H1 (cell line): ENCODE results near the gene CYP51A1. TPM values are rescaled to one million over a fixed set of nuclear protein-coding genes. Genes with fewer than 3 reads are reported as not detected.
A peak's percentile ranks its signal among the peaks of the same experiment; 100 is the strongest.

Experiments
- CTCF ChIA-PET: fragments of 300-600 bp; sonication (Branson Sonifier 250); formaldehyde crosslinking; loops from one replicate; lab custom pipeline; 2021; ENCODE audit not compliant: partially characterized antibody; lab: Charles Lee
- POLR2A ChIA-PET: fragments of 300-600 bp; sonication (Branson Sonifier 250); formaldehyde crosslinking; loops from one replicate; lab custom pipeline; 2021; ENCODE audit warnings: inconsistent platforms; ENCODE audit not compliant: partially characterized antibody; lab: Charles Lee
- DNase-seq, 2 experiments: peaks; one replicate each; pipeline versions ENCODE4 v3.0.0 to v3.0.0-alpha.2; 2010 to 2022; ENCODE audit warnings: low spot score in 2 of 2, low read depth in 1 of 2, mixed read lengths in 1 of 2
- FAIRE-seq: peaks from 2 replicates; lab custom pipeline; 2011; peaks lifted over from hg19 to GRCh38; lab: Jason Lieb, UNC
- H2AFZ ChIP-seq: 2 replicates; pipeline ENCODE4 v1.8.1; 2012; ENCODE audit warnings: low read length, inconsistent platforms
- H2AK5ac ChIP-seq: 2 replicates; pipeline ENCODE4 v1.6.1; 2013; ENCODE audit warnings: low read depth, low read length
- H2BK120ac ChIP-seq: replicated peaks from 2 replicates; pipeline ENCODE3; 2013; ENCODE audit warnings: low read depth, low read length, inconsistent platforms
- H2BK12ac ChIP-seq: 2 replicates; pipeline ENCODE4 v1.6.1; 2013; ENCODE audit warnings: low read depth, low read length
- H2BK15ac ChIP-seq: 2 replicates; pipeline ENCODE4 v1.6.1; 2013; ENCODE audit warnings: low read length
- H2BK20ac ChIP-seq: 2 replicates; pipeline ENCODE4 v1.6.1; 2013; ENCODE audit warnings: low read length
- H2BK5ac ChIP-seq: 2 replicates; pipeline ENCODE4 v1.6.1; 2013; ENCODE audit warnings: low read depth, low read length
- H3K14ac ChIP-seq: 2 replicates; pipeline ENCODE4 v1.6.1; 2013; ENCODE audit warnings: inconsistent platforms; ENCODE audit not compliant: insufficient read length
- H3K18ac ChIP-seq: 2 replicates; pipeline ENCODE4 v1.6.1; 2013; ENCODE audit warnings: low read length; ENCODE audit errors: extremely low read depth
- H3K23ac ChIP-seq: 2 replicates; pipeline ENCODE4 v1.6.1; 2013; ENCODE audit warnings: inconsistent platforms; ENCODE audit not compliant: insufficient read length
- H3K23me2 ChIP-seq: 2 replicates; pipeline ENCODE4 v1.6.1; 2013; ENCODE audit warnings: low read depth, low read length
- H3K27ac ChIP-seq: 2 replicates; pipeline ENCODE4 v1.6.1; 2011; ENCODE audit warnings: low read depth, low read length, inconsistent platforms
- H3K27me3 ChIP-seq, 4 experiments: replicated peaks in 1 of 4; 1 replicate in 1 of 4; 2 replicates in 3 of 4; pipeline versions ENCODE4 v1.6.1 to v1.8.1; 2011 to 2013; ENCODE audit warnings: low read length in 3 of 4, mild to moderate bottlenecking in 3 of 4, inconsistent platforms in 2 of 4, mixed read lengths in 2 of 4, moderate library complexity in 1 of 4; ENCODE audit not compliant: control insufficient read depth in 3 of 4, insufficient read depth in 3 of 4; ENCODE audit errors: extremely low read depth in 1 of 4
- H3K36me3 ChIP-seq, 4 experiments: 2 replicates each; pipeline versions ENCODE4 v1.6.1 to v1.8.1; 2011 to 2013; ENCODE audit warnings: mild to moderate bottlenecking in 4 of 4, low read length in 3 of 4, moderate library complexity in 2 of 4, control low read depth in 1 of 4, inconsistent platforms in 1 of 4; ENCODE audit not compliant: insufficient read depth in 4 of 4, control insufficient read depth in 2 of 4
- H3K4ac ChIP-seq: replicated peaks from 2 replicates; pipeline ENCODE3; 2013; ENCODE audit warnings: low read length, low read depth, mixed read lengths, inconsistent platforms; ENCODE audit not compliant: insufficient read length
- H3K4me1 ChIP-seq, 4 experiments: replicated peaks in 1 of 4; 1 replicate in 1 of 4; 2 replicates in 3 of 4; pipeline versions ENCODE4 v1.6.1 to v1.8.1; 2011 to 2013; ENCODE audit warnings: low read length in 3 of 4, inconsistent platforms in 2 of 4, mixed read lengths in 1 of 4; ENCODE audit not compliant: insufficient read depth in 4 of 4, control insufficient read depth in 3 of 4
- H3K4me2 ChIP-seq, 2 experiments: 2 replicates each; pipeline versions ENCODE4 v1.6.1 to v1.8.1; 2011 to 2013; ENCODE audit warnings: low read depth in 2 of 2, low read length in 2 of 2, control low read depth in 1 of 2, inconsistent platforms in 1 of 2, mild to moderate bottlenecking in 1 of 2; ENCODE audit not compliant: insufficient read depth in 1 of 2
- H3K4me3 ChIP-seq, 4 experiments: fragments of 200-600, 300-600 bp in 1 of 4; sonication (generic), shearing (Covaris generic), sonication (Bioruptor Twin) in 1 of 4; 2 replicates each; pipeline versions ENCODE4 v1.5.1 to v1.8.1; 2011 to 2016; ENCODE audit warnings: low read length in 4 of 4, low read depth in 3 of 4, control low read depth in 2 of 4, inconsistent platforms in 2 of 4, mild to moderate bottlenecking in 2 of 4, mixed read lengths in 1 of 4, moderate library complexity in 1 of 4; ENCODE audit not compliant: insufficient read depth in 2 of 4; ENCODE audit errors: extremely low read depth in 1 of 4
- H3K56ac ChIP-seq: replicated peaks from 2 replicates; pipeline ENCODE3; 2013; ENCODE audit warnings: low read depth, mild to moderate bottlenecking, mixed read lengths, low read length, inconsistent platforms; ENCODE audit not compliant: insufficient read length
- H3K79me1 ChIP-seq: 2 replicates; pipeline ENCODE4 v1.6.1; 2013; ENCODE audit warnings: low read depth, low read length, control low read depth
- H3K79me2 ChIP-seq, 2 experiments: 2 replicates each; pipeline versions ENCODE4 v1.6.1 to v1.8.1; 2012 to 2013; ENCODE audit warnings: low read length in 2 of 2, mild to moderate bottlenecking in 2 of 2, inconsistent platforms in 1 of 2; ENCODE audit not compliant: insufficient read depth in 2 of 2, control insufficient read depth in 1 of 2
- H3K9ac ChIP-seq, 4 experiments: replicated peaks in 1 of 4; 1 replicate in 1 of 4; 2 replicates in 3 of 4; pipeline versions ENCODE4 v1.6.1 to v1.8.1; 2011 to 2013; ENCODE audit warnings: low read depth in 3 of 4, low read length in 3 of 4, control low read depth in 2 of 4, mild to moderate bottlenecking in 2 of 4, moderate library complexity in 2 of 4, inconsistent platforms in 1 of 4; ENCODE audit errors: extremely low read depth in 1 of 4
- H3K9me3 ChIP-seq, 2 experiments: 2 replicates each; pipeline versions ENCODE4 v1.6.1 to v1.8.1; 2012 to 2013; ENCODE audit warnings: mild to moderate bottlenecking in 2 of 2, moderate library complexity in 2 of 2, control low read depth in 1 of 2, inconsistent platforms in 1 of 2, low read depth in 1 of 2, low read length in 1 of 2, mixed read lengths in 1 of 2; ENCODE audit not compliant: insufficient read depth in 2 of 2
- H4K20me1 ChIP-seq, 2 experiments: replicated peaks in 1 of 2; 2 replicates each; pipeline versions ENCODE3 to v1.8.1; 2011 to 2013; ENCODE audit warnings: inconsistent platforms in 2 of 2, low read length in 2 of 2, mild to moderate bottlenecking in 1 of 2; ENCODE audit not compliant: insufficient read depth in 2 of 2, control insufficient read depth in 1 of 2
- H4K5ac ChIP-seq: 2 replicates; pipeline ENCODE4 v1.6.1; 2013; ENCODE audit warnings: low read length, low read depth, mixed read lengths, inconsistent platforms; ENCODE audit not compliant: insufficient read length
- H4K8ac ChIP-seq: 2 replicates; pipeline ENCODE4 v1.8.0; 2013; ENCODE audit warnings: mild to moderate bottlenecking, moderate library complexity, low read length, inconsistent platforms; ENCODE audit not compliant: insufficient read depth; ENCODE audit errors: extremely low read depth
- H4K91ac ChIP-seq: replicated peaks from 2 replicates; pipeline ENCODE3; 2013; ENCODE audit warnings: low read length, mixed read lengths, inconsistent platforms; ENCODE audit not compliant: insufficient read length
- CBX8 ChIP-seq: fragments of 300-800, 300-1000 bp; sonication (generic); IDR thresholded peaks from 2 replicates; pipeline ENCODE4 v1.7.1; 2016; ENCODE audit warnings: low read depth, low read length, borderline replicate concordance
- CEBPB ChIP-seq: IDR thresholded peaks from 2 replicates; pipeline ENCODE4 v1.6.1; 2012; ENCODE audit warnings: low read depth, low read length
- FOSL1 ChIP-seq: IDR thresholded peaks from 2 replicates; pipeline ENCODE4 v1.6.1; 2011; ENCODE audit warnings: mild to moderate bottlenecking, low read depth, low read length, moderate library complexity; ENCODE audit not compliant: insufficient read depth
- KDM5A ChIP-seq: fragments of 200-600 bp; IDR thresholded peaks from 2 replicates; pipeline ENCODE4 v1.7.1; 2012; ENCODE audit warnings: mild to moderate bottlenecking, low read length, inconsistent platforms, mixed read lengths
- MAFK ChIP-seq: IDR thresholded peaks from 2 replicates; pipeline ENCODE4 v1.6.1; 2012; ENCODE audit warnings: low read depth, mild to moderate bottlenecking, improper control_type of control experiment, low read length
- PHF8 ChIP-seq: fragments of 200-600 bp; sonication (generic); conservative IDR thresholded peaks from 2 replicates; pipeline ENCODE4 v1.7.1; 2012; ENCODE audit warnings: low read depth, mild to moderate bottlenecking, inconsistent platforms, low read length, moderate library complexity
- POU5F1 ChIP-seq: IDR thresholded peaks from 2 replicates; pipeline ENCODE4 v1.6.1; 2011; ENCODE audit warnings: low read depth, mild to moderate bottlenecking, low read length, moderate library complexity
- RXRA ChIP-seq: IDR thresholded peaks from 2 replicates; pipeline ENCODE4 v1.6.1; 2011; ENCODE audit warnings: low read depth, mild to moderate bottlenecking, low read length, moderate library complexity; ENCODE audit not compliant: insufficient read depth
- SAP30 ChIP-seq: fragments of 300-600 bp; sonication (generic); IDR thresholded peaks from 2 replicates; pipeline ENCODE4 v1.7.1; 2012; ENCODE audit warnings: low read length, moderate library complexity, mild to moderate bottlenecking, inconsistent platforms; ENCODE audit not compliant: insufficient read depth, insufficient replicate concordance
- TBP ChIP-seq: IDR thresholded peaks from 2 replicates; pipeline ENCODE4 v1.6.1; 2011; ENCODE audit warnings: low read depth, low read length, improper control_type of control experiment
- ZNF274 ChIP-seq: IDR thresholded peaks from 2 replicates; pipeline ENCODE4 v1.7.0; 2012; ENCODE audit warnings: low read length, borderline replicate concordance; ENCODE audit errors: extremely low read depth
- WGBS, 2 experiments: shearing (Covaris generic) in 1 of 2; methylation state at CpG; one replicate each; pipeline versions ENCODE4 v1.1.6 to v1.1.7; 2013 to 2015; ENCODE audit warnings: low lambda C conversion rate in 2 of 2, mixed read lengths in 2 of 2, inconsistent platforms in 1 of 2, low coverage in 1 of 2, missing lambda C conversion rate in 1 of 2; ENCODE audit not compliant: insufficient replicate concordance in 2 of 2, insufficient coverage in 1 of 2, insufficient read length in 1 of 2; ENCODE audit errors: extremely low coverage in 1 of 2, missing lambda C conversion rate in 1 of 2; 5-methylcytosine and 5-hydroxymethylcytosine counted together
- polyA plus RNA-seq, 7 experiments: library from polyadenylated mRNA; depleted of rRNA in 3 of 7; stranded (reverse) in 5 of 7; unstranded in 2 of 7; fragments of >200 nt in 5 of 7; fragments of 200-250 nt in 2 of 7; gene quantifications; 1 replicate in 5 of 7; 2 replicates in 1 of 7; 4 replicates in 1 of 7; pipeline versions ENCODE4 v1.2.1 to v1.2.3, GENCODE V29; 2011 to 2013; ENCODE audit warnings: missing spikeins in 2 of 7, mixed read lengths in 2 of 7
- total RNA-seq: library from RNA; stranded (reverse); fragmentation: NEBNext Ultra II Directional; extraction: Animal tissue kit (Norgen Biotek cat#: 25700); gene quantifications from 2 replicates; pipeline ENCODE4 v1.2.1, GENCODE V29; 2021

CYP51A1 gene
- total and polyA plus RNA-seq, 2 of the 8 experiments (the other 6 are each of a cell fraction or from before 2014, with no cell fraction given) = 9.8 to 111 TPM

GRCh38 chr7:92131764-92132330, 2.4 kb downstream of the CYP51A1 start:
- ChIA-PET POLR2A (interaction anchor here (2.0 kb wide), 1 partner anchor 315 kb away, joined by 6 read pairs; the partner anchor contains the start of gene GATAD1), CTCF (interaction anchor here (0.9 to 1.3 kb wide), 3 partner anchors 10 to 315 kb away, joined by 3 to 4 read pairs (median 4); partner anchors contain the start of gene GATAD1)
- Histone ChIP-seq H2BK20ac (no peak overlapping the region), H3K79me2 (peaks cover 6 to 47% of the 10 kb centered on the region in 2 experiments; a peak in 3 of 4 replicates), H3K36me3 (peaks cover 0 to 43% (median 21%) of the 10 kb centered on the region in 4 experiments; a peak in 7 of 8 replicates), H4K5ac (no peak overlapping the region), H2BK15ac (no peak overlapping the region), H3K23me2 (no peaks in the 10 kb centered on the region; the same call in 1 of the 2 replicates), H3K4me3 (peak overlapping the region in 1 of 4 experiments; percentile 97; a peak in 1 of 8 replicates), H3K27ac (no peak overlapping the region), H3K56ac (no peak overlapping the region), H3K14ac (no peak overlapping the region), H3K4ac (no peak overlapping the region), H3K9ac (no peak overlapping the region), H2BK120ac (no peak overlapping the region), H4K8ac (no peak overlapping the region), H3K18ac (no peak overlapping the region), H2BK12ac (no peak overlapping the region), H4K91ac (no peak overlapping the region), H2AFZ (no peak overlapping the region), H4K20me1 (peaks cover 0 to 7% of the 10 kb centered on the region in 2 experiments), H2AK5ac (no peak overlapping the region), H3K9me3 (no peaks in the 10 kb centered on the region), H2BK5ac (no peak overlapping the region), H3K23ac (no peak overlapping the region), H3K4me1 (peaks cover 0 to 6% (median 0%) of the 10 kb centered on the region in 4 experiments; a peak in 4 of 7 replicates), H3K79me1 (no peaks in the 10 kb centered on the region; the same call in 1 of the 2 replicates), H3K4me2 (peak overlapping the region; percentile 40 to 75; a peak in 2 of 4 replicates), H3K27me3 (no peaks in the 10 kb centered on the region)
- no peak for FAIRE-seq
- DNase-seq = no peak
- 82% methylated on average over 4 of the region's 4 CpGs; no CpG with 5 or more reads in 1 of the 2 experiments for WGBS, 2 experiments
- TF ChIP-seq FOSL1 (no peak), ZNF274 (no peak), SAP30 (no peak), CEBPB (no peak), CBX8 (no peak), PHF8 (no peak), POU5F1 (no peak), KDM5A (no peak), MAFK (no peak), TBP (no peak), RXRA (no peak)
